ENCODE results near the gene UBE3A. TPM values are rescaled to one million over a fixed set of nuclear protein-coding genes. Genes with fewer than 3 reads are reported as not detected.

The UBE3A gene
- total and polyA plus RNA-seq, 9 of the 15 experiments (the other 6 are each of a cell fraction or from before 2014, with no cell fraction given): 29.3 to 103 (median 60.2) TPM

DNA sequence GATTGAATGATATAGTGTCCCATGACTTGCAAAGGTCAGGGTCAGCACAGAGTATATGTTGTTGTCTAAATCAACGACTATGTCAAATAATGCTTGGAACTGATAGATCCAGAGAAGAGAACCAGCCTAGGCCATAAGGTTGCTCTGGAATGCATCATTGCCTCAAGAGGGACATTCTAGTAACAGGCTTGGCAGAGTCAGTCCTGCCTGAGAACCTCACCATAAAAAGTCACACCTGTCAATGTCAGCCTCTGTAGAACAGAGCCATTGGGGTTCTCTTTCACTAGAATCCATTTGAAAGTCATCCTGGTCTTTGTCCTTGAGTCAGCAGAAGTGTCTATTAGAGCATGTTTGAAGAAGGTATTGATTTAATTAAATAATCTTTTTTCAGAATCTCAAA lies 31.4 kb upstream of the UBE3A start:
- Histone ChIP-seq H3K9me3 (replicated peaks; ENCODE audit: control insufficient read depth, insufficient read depth, low read depth, low read length) (no peaks in the 10 kb centered on the region), H3K27ac (ENCODE audit: extremely low read depth, low read depth, low read length) (no peak overlapping the region), H3K4me2 (ENCODE audit: insufficient read depth, low read length) (no peak overlapping the region), H3K36me3 (ENCODE audit: control insufficient read depth, insufficient read depth, low read length) (no peaks in the 10 kb centered on the region), H3K9me1 (ENCODE audit: control insufficient read depth, insufficient read depth, low read length) (no peaks in the 10 kb centered on the region), H3K4me3 (no peak overlapping the region), H3K79me2 (ENCODE audit: control insufficient read depth, insufficient read depth, low read length) (no peaks in the 10 kb centered on the region), H2AFZ (ENCODE audit: low read depth, low read length) (no peak overlapping the region), H3K9ac (ENCODE audit: insufficient read depth in 1 of 2, low read depth in 2 of 2, low read length in 2 of 2) (no peak overlapping the region), H3K4me1 (replicated peaks in 1 of 2; ENCODE audit: control insufficient read depth in 2 of 2, insufficient read depth in 2 of 2, low read length in 2 of 2) (no peaks in the 10 kb centered on the region), H4K20me1 (replicated peaks; ENCODE audit: control insufficient read depth, insufficient read depth, low read length) (no peaks in the 10 kb centered on the region), H3K27me3 (ENCODE audit: control insufficient read depth in 2 of 2, insufficient read depth in 2 of 2, low read length in 2 of 2) (peaks cover 0 to 11% of the 10 kb centered on the region in 2 experiments; a peak in 1 of 5 replicates)
- CTCF ChIA-PET (ENCODE audit: low intra/inter-chr PET ratio): no interaction called here
- in situ Hi-C loops (cut with MboI) (loop anchor here (25.0 kb wide), 1 partner anchor 383 kb away; no protein-coding TSS in a partner anchor), intact Hi-C loops (cut with micrococcal nuclease) (no loop called here)
- POLR2A ChIA-PET: no interaction called here
- no TSS peak for BruUV-seq (replicated peaks)
- 0% methylated on average over 1 of the region's 1 CpG for WGBS (ENCODE audit: insufficient coverage, low coverage, missing lambda C conversion rate)
- no peak for TF ChIP-seq ZNF347 (CRISPR knock-in tag; IDR thresholded peaks at IDR 0.05; ENCODE audit: low read depth)
- ATAC-seq: no peak
- DNase-seq (ENCODE audit: extremely low read depth in 1 of 4, low spot score in 3 of 4): no peak
- no peak for FAIRE-seq

DNA sequence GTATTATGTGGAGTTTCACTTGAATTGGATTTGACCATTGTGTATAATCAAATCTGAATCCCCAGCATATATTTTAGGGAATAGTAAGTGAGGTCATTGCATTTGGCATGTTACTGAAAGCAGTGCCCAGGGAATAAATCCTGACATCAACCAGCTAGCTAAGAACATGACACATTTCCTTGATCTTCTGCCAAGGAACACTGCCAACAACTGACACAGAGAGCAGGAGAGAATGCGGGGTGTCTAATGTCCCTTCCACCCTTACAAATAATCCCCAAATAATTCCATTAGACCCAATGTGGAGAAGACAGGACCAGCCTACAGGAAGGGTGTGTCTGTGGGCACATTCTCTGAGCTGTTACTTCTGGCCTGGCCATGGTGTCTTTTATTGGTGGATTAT lies 30.6 kb upstream of the UBE3A start:
- FAIRE-seq: no peak
- Histone ChIP-seq H3K27me3 (ENCODE audit: control insufficient read depth in 2 of 2, insufficient read depth in 2 of 2, low read length in 2 of 2) (peaks cover 0 to 11% of the 10 kb centered on the region in 2 experiments; a peak in 1 of 5 replicates), H3K36me3 (ENCODE audit: control insufficient read depth, insufficient read depth, low read length) (no peaks in the 10 kb centered on the region), H3K4me2 (ENCODE audit: insufficient read depth, low read length) (no peak overlapping the region), H2AFZ (ENCODE audit: low read depth, low read length) (no peak overlapping the region), H4K20me1 (replicated peaks; ENCODE audit: control insufficient read depth, insufficient read depth, low read length) (no peaks in the 10 kb centered on the region), H3K4me1 (replicated peaks in 1 of 2; ENCODE audit: control insufficient read depth in 2 of 2, insufficient read depth in 2 of 2, low read length in 2 of 2) (no peaks in the 10 kb centered on the region), H3K9ac (ENCODE audit: insufficient read depth in 1 of 2, low read depth in 2 of 2, low read length in 2 of 2) (no peak overlapping the region), H3K4me3 (no peak overlapping the region), H3K79me2 (ENCODE audit: control insufficient read depth, insufficient read depth, low read length) (no peaks in the 10 kb centered on the region), H3K9me3 (replicated peaks; ENCODE audit: control insufficient read depth, insufficient read depth, low read depth, low read length) (no peaks in the 10 kb centered on the region), H3K27ac (ENCODE audit: extremely low read depth, low read depth, low read length) (no peak overlapping the region), H3K9me1 (ENCODE audit: control insufficient read depth, insufficient read depth, low read length) (no peaks in the 10 kb centered on the region)
- WGBS (ENCODE audit: insufficient coverage, low coverage, missing lambda C conversion rate): 0% methylated on average over 1 of the region's 1 CpG
- no peak for DNase-seq (ENCODE audit: extremely low read depth in 1 of 4, low spot score in 3 of 4)
- no TSS peak for BruUV-seq (replicated peaks)
- ChIA-PET CTCF (ENCODE audit: low intra/inter-chr PET ratio) (no interaction called here), POLR2A (no interaction called here)
- intact Hi-C loops (cut with micrococcal nuclease) (no loop called here), in situ Hi-C loops (cut with MboI) (loop anchor here (25.0 kb wide), 1 partner anchor 382 kb away; no protein-coding TSS in a partner anchor)
- no peak for ATAC-seq
- TF ChIP-seq, protein P1, sequence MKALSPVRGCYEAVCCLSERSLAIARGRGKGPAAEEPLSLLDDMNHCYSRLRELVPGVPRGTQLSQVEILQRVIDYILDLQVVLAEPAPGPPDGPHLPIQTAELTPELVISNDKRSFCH (CRISPR knock-in tag; IDR thresholded peaks at IDR 0.05): no peak
- TF ChIP-seq, protein P1 (tag; IDR thresholded peaks at IDR 0.05): no peak
- TF ChIP-seq STAT5A (IDR thresholded peaks at IDR 0.05; ENCODE audit: borderline replicate concordance, low read length) (no peak), KLF10 (CRISPR knock-in tag; IDR thresholded peaks at IDR 0.05) (no peak), BCL6 (CRISPR knock-in tag; IDR thresholded peaks at IDR 0.05) (no peak), ZBTB8A (IDR thresholded peaks at IDR 0.05; ENCODE audit: partially characterized antibody) (no peak), ZNF644 (tag; IDR thresholded peaks at IDR 0.05; ENCODE audit: low read depth) (no peak), NCOA2 (IDR thresholded peaks at IDR 0.05; ENCODE audit: partially characterized antibody in 2 of 2) (no peak)
- TF ChIP-seq, protein P2, sequence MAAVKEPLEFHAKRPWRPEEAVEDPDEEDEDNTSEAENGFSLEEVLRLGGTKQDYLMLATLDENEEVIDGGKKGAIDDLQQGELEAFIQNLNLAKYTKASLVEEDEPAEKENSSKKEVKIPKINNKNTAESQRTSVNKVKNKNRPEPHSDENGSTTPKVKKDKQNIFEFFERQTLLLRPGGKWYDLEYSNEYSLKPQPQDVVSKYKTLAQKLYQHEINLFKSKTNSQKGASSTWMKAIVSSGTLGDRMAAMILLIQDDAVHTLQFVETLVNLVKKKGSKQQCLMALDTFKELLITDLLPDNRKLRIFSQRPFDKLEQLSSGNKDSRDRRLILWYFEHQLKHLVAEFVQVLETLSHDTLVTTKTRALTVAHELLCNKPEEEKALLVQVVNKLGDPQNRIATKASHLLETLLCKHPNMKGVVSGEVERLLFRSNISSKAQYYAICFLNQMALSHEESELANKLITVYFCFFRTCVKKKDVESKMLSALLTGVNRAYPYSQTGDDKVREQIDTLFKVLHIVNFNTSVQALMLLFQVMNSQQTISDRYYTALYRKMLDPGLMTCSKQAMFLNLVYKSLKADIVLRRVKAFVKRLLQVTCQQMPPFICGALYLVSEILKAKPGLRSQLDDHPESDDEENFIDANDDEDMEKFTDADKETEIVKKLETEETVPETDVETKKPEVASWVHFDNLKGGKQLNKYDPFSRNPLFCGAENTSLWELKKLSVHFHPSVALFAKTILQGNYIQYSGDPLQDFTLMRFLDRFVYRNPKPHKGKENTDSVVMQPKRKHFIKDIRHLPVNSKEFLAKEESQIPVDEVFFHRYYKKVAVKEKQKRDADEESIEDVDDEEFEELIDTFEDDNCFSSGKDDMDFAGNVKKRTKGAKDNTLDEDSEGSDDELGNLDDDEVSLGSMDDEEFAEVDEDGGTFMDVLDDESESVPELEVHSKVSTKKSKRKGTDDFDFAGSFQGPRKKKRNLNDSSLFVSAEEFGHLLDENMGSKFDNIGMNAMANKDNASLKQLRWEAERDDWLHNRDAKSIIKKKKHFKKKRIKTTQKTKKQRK (IDR thresholded peaks at IDR 0.05; ENCODE audit: borderline replicate concordance, low read depth, low read length): no peak
